IPS DF 4.7 (cell line): Measurements from ENCODE around the gene SCNN1B.
"Not testable (repeated sequence)": the region's sequence is repeated elsewhere in the genome, so short reads cannot be mapped to it uniquely, and the experiment has no call there.

Experiments
- DNase-seq: peaks from one replicate; pipeline ENCODE4 v3.0.0-alpha.2; 2013; ENCODE audit warnings: low spot score; ENCODE audit errors: extremely low read depth

The SCNN1B gene

DNA sequence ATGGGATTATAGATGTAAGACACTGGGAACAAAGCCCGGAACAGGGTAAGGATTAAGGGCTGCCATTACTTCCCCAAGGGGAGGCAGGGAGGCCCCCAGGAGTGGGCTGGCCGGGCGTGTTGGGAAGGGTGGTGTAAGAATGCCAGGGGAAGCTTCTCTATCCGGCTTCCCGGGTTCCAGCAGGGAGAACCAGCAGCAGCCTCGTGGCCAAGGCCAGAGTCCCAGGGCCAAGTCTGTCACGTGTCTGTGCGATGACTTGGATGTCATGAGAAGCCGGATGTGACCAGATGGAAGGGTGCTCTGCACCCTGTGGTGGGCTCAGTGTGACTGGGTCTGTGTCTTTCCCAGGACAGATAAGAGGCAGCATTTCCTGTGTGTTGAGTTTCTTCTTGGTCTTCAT lies 52.1 kb downstream of the SCNN1B start:
- no peak for DNase-seq

DNA sequence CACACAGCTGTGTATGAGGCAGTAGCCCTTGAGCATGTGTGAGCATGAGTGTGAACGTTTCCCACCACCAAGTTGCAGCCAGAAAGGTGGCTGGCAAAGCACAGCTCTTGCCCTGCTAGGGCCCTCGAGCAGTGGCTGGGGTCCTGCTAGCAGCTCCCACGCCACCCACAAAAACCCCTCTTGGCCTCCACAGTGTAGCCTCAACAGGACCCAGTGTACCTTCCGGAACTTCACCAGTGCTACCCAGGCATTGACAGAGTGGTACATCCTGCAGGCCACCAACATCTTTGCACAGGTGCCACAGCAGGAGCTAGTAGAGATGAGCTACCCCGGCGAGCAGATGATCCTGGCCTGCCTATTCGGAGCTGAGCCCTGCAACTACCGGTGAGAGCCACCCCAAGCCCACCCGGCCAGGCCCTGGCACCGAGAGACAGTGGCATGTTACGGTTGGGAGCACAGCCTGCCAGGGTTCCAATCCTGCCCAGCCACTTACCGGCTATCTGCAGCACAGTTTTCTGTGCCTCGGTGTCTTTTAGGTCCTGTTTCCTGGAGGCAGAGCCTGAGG lies 53.1 kb downstream of the SCNN1B start:
- no peak for DNase-seq

DNA sequence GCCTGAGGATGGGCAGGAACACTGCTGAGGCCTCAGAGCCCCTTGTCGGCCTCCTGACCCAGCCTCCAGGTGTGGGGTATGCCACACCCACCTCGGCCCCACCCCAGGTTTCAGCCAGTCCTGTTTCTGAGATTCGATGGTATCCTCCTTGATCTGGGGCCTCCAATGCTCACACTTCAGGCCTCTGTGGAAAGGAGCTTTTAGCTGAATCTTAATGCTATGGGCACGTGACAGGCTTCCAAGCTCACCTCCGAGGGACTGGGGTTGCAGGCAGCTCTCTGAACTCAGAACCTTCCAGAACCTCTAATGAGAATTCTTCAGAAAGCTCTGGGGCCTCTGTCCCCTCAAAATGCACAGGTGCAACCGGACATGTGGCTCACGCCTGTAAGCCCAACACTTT lies 54.8 kb downstream of the SCNN1B start:
- DNase-seq = no peak

DNA sequence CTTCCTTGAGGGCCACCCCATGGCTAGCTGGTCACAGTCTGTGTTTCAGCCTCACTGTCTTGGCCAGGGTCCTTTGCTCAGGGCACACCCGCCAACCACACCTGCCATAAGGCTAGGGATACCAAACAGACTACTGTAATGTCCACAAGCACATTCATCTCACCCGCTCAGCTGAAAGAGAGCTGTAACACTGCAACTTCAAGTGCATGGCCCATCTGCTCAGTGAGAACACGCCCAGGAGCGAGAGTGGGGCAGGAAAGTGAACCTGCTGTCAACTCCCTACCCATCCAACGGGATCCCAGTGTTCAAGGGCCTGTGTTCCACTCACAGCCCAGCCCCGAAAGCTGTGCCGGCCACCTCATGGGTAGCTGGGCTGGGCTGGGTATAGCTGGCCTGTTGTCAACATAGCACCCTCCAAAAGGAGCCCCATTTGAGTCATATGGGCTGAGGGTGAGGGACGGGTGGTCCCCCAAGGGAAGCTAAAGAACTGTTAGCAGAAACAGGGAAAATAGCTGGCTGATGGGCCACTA lies 55.7 kb downstream of the SCNN1B start:
- DNase-seq = no peak

DNA sequence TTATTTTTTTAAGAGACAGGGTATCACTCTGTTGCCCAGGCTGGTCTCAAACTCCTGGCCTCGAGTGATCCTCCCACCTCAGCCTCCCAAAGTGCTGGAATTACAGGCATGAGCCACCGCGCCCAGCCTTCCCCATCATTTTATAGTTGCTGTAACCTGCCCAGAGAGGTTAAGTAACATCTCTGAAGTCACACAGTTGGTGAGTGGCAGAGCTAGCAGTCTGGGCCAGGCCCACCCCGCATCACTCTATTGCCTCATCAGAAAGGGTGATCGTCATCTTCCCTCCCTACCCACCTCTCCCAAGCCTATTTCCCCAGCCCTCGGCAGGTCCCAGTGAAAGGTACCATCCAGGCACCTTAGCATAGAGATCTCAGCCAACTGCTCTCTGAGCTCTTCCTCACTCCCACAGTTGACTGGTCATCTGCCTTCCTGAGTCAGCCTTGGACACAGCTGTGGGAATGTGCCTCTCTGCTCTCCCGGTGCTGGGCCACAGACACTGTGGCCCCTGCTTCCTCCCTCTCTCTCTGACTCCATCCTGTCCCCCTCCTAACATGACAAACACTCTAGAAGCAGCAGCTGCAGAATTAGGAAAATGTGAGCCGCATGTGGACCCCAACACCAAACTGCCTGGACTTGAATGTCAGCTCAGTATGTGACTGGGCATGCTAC lies 57.1 kb downstream of the SCNN1B start:
- no peak for DNase-seq

GRCh38 chr16:23362460-23363317 lies 60.6 kb downstream of the SCNN1B start:
- no peak for DNase-seq

DNA sequence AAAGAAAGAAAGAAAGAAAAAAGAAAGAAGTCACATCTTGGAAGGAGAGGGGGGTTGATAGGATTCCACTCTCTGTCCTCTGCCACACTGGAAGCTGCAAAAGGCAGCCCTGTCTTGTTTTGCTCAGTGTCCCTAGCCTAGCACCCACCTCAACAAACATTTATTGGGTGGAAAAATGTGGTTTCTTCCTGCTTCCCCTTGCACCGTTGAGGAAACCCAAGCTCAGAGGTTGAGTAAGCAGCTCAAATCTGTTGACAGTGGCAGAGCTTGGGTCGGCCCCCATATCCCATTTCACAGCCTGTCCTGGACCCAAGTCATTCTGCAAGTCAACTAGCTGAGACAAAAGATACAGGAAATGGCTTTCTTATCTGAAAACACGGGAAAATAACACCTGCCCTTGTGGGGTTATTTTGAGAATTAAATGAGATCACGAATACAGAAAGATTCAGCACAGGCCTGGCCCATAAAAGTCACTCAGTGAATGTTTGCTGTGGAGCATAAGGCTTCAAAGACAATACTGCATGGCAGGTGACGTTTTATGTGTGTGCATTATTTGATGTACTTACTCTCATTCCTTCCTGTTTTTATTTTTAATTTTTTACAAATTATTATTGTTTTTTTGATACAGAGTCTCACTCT lies 63.6 kb downstream of the SCNN1B start:
- DNase-seq = no peak

- not testable (repeated sequence) for DNase-seq
These were observed 64.2 kb downstream of the SCNN1B start for GRCh38 chr16:23366341-23366740.

DNA sequence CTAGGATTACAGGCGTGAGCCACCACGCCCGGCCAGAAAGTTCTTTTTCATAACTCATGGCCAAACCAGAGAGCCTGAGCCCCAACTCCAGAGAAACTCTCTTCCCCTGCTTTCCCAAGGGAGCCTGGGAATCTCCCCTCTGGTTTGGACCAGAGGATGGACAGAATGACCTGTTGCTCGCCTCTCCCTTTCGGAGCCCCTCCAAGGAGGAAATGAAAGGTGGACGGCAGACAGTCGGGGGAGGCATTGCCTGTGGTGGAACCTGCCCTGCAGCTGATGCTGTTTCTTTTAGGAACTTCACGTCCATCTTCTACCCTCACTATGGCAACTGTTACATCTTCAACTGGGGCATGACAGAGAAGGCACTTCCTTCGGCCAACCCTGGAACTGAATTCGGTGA lies 65.5 kb downstream of the SCNN1B start:
- DNase-seq = no peak

DNA sequence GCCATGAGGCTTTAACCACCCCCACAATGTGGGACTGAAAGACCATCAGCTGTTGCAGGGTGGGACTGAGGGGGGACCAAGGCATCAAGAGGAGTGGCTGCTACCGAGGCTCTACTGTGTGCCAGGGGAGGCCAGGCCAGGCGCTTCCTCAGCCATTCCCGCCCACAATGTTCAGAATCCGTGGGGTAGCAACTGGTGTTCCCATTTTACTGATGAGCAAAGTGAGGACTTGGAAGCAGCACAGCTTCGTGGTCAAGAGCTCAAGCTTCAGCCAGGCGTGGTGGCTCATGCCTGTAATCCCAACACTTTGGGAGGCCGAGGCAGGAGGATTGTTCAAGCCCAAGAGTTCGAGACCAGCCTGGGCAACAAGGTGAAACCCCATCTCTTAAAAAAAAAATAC lies 65.9 kb downstream of the SCNN1B start:
- no peak for DNase-seq

- DNase-seq = no peak
These were observed 66.4 kb downstream of the SCNN1B start for GRCh38 chr16:23368469-23368868.

GRCh38 chr16:23369416-23369815 lies 67.3 kb downstream of the SCNN1B start:
- DNase-seq = no peak

DNA sequence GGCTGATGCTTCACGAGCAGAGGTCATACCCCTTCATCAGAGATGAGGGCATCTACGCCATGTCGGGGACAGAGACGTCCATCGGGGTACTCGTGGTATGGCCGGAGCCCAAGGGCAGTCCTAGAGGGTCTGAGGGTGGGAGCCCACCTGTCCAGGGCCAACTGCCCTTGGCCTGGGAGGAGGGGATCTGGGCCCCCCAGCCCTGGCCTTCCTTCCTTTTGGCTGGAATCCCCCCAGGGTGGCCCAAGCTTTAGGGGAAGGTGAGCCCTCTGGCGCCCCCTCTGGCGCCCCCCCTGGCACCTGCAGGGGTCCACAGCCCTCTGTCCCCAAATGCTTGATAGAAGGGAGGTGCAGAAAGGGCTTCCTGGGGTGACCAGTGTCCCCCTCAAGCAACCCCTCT lies 69.3 kb downstream of the SCNN1B start:
- DNase-seq = no peak

- DNase-seq = no peak
These were observed 71.5 kb downstream of the SCNN1B start for GRCh38 chr16:23373436-23374219.

- DNase-seq = no peak
These were observed 72.8 kb downstream of the SCNN1B start for GRCh38 chr16:23374721-23375510.

- DNase-seq = no peak
These were observed 73.5 kb downstream of the SCNN1B start for GRCh38 chr16:23375643-23376042.

DNA sequence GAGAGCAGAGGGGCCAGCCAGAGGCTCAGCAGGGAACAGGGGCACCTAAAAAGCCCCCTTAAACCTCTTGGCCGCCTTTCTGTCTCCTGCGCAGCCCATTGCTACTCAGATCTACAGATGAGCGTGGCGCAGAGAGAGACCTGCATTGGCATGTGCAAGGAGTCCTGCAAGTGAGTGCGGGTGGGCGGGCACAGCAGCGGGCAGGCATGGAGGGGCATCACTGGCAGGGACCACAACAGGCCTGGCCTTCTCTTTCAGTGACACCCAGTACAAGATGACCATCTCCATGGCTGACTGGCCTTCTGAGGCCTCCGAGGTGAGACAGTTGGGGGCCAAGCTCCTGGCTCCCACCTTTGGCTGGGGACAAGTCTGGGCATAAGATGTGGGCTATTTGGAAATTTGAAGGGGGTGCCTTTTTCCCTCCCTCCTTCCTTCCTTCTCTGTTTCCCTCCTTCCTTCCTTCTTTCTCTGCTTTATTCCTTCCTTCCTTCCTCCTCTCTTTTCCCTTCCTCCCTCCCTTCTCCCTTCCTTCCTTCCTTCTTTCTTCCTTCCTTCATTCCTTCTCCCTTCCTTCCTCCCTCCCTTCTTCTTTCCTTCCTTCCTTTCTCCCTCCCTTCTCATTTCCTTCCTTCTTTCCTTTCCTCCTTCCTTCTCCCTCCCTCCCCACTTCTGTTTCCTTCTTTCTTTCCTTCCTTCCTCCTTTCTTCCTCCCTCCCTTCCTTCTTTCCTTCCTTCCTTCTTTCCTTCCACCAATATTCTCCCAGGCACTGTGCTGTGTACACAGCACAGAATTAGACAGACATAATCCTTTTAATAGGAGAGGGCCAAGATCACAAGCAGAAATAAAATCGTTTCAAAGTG lies 75.2 kb downstream of the SCNN1B start:
- DNase-seq = no peak

DNA sequence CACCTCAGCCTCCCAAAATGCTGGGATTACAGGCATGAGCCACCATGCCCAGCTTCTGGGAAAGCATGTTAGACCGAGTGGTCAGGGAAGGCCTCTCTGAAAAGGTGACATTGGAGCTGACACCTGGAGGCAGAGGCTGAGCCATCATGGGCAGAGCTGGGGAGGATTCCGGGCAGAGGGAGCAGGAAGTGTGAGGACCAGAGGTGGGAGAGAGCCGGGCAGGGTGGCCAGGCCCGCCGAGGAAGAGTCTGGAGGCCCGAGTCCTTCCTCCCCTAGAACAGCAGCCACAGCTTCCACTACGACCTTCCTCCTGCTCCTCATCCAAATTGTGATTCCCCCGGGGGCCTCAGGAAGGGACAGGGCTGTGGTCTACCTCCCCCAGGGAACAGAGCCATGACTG lies 76.2 kb downstream of the SCNN1B start:
- no peak for DNase-seq

- no peak for DNase-seq
These were observed 76.8 kb downstream of the SCNN1B start for GRCh38 chr16:23378921-23379320.
